M059J (cell line): ENCODE measurements around the gene ITIH6. TPM values are rescaled to one million over a fixed set of nuclear protein-coding genes. Genes with fewer than 3 reads are reported as not detected.
A peak's percentile ranks its signal among the peaks of the same experiment; 100 is the strongest.
"Not testable (repeated sequence)": the region's sequence is repeated elsewhere in the genome, so short reads cannot be mapped to it uniquely, and the experiment has no call there.

Experiments used
- DNase-seq: peaks from one replicate; pipeline ENCODE4 v3.0.0-alpha.2; 2012; ENCODE audit warnings: low read depth
- total RNA-seq: library from RNA; depleted of rRNA; stranded (reverse); fragments of >200 nt; shearing (Covaris generic); gene quantifications from 2 replicates; pipeline ENCODE4 v1.2.3, GENCODE V29; 2014

The ITIH6 gene
- total RNA-seq, 1 experiment from 2014 or later: not detected

GRCh38 chrX:54799046-54799445, 991 bp upstream of the ITIH6 start:
- DNase-seq: no peak

- no peak for DNase-seq
These were observed 3.3 kb downstream of the ITIH6 start for GRCh38 chrX:54794795-54795194.

- no peak for DNase-seq
These were observed 4.0 kb downstream of the ITIH6 start for GRCh38 chrX:54794028-54794427.

GRCh38 chrX:54789405-54789804, 8.7 kb downstream of the ITIH6 start:
- not testable (repeated sequence) for DNase-seq

GRCh38 chrX:54788446-54788845, 9.6 kb downstream of the ITIH6 start:
- DNase-seq: no peak

GRCh38 chrX:54786967-54787366, 11.1 kb downstream of the ITIH6 start:
- DNase-seq: peak; percentile 4

- DNase-seq: peak; percentile 10
These were observed 12.2 kb downstream of the ITIH6 start for GRCh38 chrX:54785901-54786300.

GRCh38 chrX:54776987-54777672, 20.9 kb downstream of the ITIH6 start:
- DNase-seq: no peak

- no peak for DNase-seq
These were observed 22.0 kb downstream of the ITIH6 start for GRCh38 chrX:54776061-54776460.

GRCh38 chrX:54774391-54775094, 23.5 kb downstream of the ITIH6 start:
- DNase-seq: not testable (repeated sequence)

GRCh38 chrX:54758114-54759055, 39.7 kb downstream of the ITIH6 start:
- no peak for DNase-seq

GRCh38 chrX:54754854-54755253, 43.2 kb downstream of the ITIH6 start:
- DNase-seq: no peak

- no peak for DNase-seq
These were observed 49.4 kb downstream of the ITIH6 start for GRCh38 chrX:54748626-54749025.

GRCh38 chrX:54747733-54748393, 50.2 kb downstream of the ITIH6 start:
- no peak for DNase-seq

GRCh38 chrX:54746928-54747327, 51.1 kb downstream of the ITIH6 start:
- DNase-seq: no peak

- DNase-seq: no peak
These were observed 52.4 kb downstream of the ITIH6 start for GRCh38 chrX:54745676-54746075.

- not testable (repeated sequence) for DNase-seq
These were observed 59.5 kb downstream of the ITIH6 start for GRCh38 chrX:54738567-54738966.

- not testable (repeated sequence) for DNase-seq
These were observed 61.6 kb downstream of the ITIH6 start for GRCh38 chrX:54736298-54736942.

GRCh38 chrX:54721424-54721823, 76.6 kb downstream of the ITIH6 start:
- DNase-seq: peak; percentile 77

- DNase-seq: no peak
These were observed 82.4 kb downstream of the ITIH6 start for GRCh38 chrX:54715621-54716020.

- no peak for DNase-seq
These were observed 83.6 kb downstream of the ITIH6 start for GRCh38 chrX:54714424-54714823.
